Measurements from ENCODE around the gene OR10C1.

DNA sequence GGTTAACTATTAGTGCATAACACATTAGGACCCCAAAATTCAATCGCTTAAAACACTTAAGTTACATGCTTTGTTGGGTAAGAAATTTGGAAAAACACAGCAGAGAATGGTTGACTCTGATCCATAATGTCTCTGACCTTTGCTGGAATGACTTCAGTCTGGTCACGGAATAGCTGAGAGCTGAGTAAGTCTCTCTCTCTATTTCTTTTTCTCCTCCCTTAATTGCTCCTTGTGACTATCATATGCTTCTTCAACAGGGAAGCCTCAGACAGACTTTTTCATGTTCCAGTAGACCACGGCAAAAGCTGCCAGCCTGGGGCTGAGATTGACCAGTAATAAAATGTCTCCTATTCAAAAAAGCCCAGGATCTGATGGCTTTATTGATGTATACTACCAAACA is 19.6 kb upstream of the OR10C1 start:
- no peak for TF ChIP-seq CTBP1 (IDR thresholded peaks at IDR 0.05; ENCODE audit: borderline replicate concordance)
- TF ChIP-seq HDGF (IDR thresholded peaks at IDR 0.05; ENCODE audit: borderline replicate concordance), result no peak
- no peak for TF ChIP-seq SP1 (IDR thresholded peaks at IDR 0.05)
- no peak for TF ChIP-seq BHLHE40 (IDR thresholded peaks at IDR 0.05; ENCODE audit: borderline replicate concordance)
- TF ChIP-seq L3MBTL2 (conservative IDR thresholded peaks at IDR 0.05), result no peak
- no peak for TF ChIP-seq FOXK2 (IDR thresholded peaks at IDR 0.05)
- no peak for TF ChIP-seq FOXM1 (IDR thresholded peaks at IDR 0.05; ENCODE audit: borderline replicate concordance)
- no peak for TF ChIP-seq ZNF384 (IDR thresholded peaks at IDR 0.05)
- no peak for TF ChIP-seq FOXA1 (IDR thresholded peaks at IDR 0.05)
- TF ChIP-seq LEF1 (IDR thresholded peaks at IDR 0.05; ENCODE audit: borderline replicate concordance), result no peak
- no peak for TF ChIP-seq SUZ12 (IDR thresholded peaks at IDR 0.05)
- no peak for TF ChIP-seq ELF4 (IDR thresholded peaks at IDR 0.05)

Measured in HEK293T (cell line).